GM19372 (cell line): ENCODE results near the gene NEIL1.
"Not testable (repeated sequence)": the region's sequence is repeated elsewhere in the genome, so short reads cannot be mapped to it uniquely, and the experiment has no call there.

Experiments
- ATAC-seq: cut with Tn5 transposase; IDR thresholded peaks from one replicate; pipeline ENCODE4 v1.9.1; 2021; ENCODE audit warnings: mild to moderate bottlenecking, low read depth, moderate library complexity; ENCODE audit not compliant: unreplicated experiment

Gene NEIL1

DNA sequence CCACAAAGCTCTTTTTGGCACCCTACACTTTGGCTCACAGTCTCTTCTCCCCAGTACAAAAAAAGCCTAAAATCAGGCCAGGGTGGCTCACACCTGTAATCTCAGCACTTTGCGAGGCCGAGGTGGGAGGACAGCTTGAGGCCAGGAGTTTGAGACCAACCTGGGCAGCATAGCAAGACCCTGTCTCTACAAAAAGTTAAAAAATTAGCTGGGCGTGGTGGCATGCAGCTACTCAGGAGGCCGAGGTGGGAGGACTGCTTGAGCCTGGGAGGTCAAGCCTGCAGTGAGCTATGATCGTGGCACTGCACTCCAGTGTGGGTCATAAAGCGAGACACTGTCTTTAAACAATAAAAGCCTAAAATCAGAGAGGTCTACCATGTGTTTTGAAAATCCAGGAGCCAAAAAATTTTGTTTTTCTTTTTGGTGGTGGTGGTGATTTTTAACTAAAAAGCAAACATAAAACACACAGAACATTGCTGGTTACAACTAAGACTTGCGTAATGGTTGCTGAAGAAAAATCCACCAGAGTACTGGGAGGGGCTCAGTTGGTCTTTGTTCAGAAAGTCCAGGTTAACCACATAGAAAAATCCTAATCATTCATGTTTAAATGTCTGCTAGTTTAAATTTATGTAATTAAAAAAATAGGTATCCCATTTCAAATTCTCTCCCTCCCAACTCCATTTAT lies 23.2 kb downstream of the NEIL1 start:
- ATAC-seq = no peak

DNA sequence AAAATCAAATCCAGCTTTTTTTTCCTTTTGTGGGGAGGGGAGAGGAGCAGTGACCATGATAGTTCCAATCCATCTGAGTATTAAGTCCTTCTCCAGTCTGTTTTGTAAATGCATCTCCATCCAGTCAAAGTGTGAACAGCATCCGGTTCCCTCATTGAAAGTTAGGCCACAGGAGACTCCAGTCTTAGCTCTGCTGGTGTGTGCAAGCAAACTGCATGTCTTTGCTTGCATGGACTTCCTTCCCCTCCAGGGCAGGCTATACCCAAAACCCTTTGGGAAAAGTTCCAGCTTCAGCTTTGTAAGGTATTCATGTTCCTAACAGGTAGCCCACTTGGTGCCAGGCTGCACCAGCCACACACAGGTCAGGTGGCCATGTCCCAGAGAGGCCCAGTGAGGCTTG lies 24.6 kb downstream of the NEIL1 start:
- ATAC-seq = no peak

GRCh38 chr15:75371901-75372688 lies 25.3 kb downstream of the NEIL1 start:
- no peak for ATAC-seq

DNA sequence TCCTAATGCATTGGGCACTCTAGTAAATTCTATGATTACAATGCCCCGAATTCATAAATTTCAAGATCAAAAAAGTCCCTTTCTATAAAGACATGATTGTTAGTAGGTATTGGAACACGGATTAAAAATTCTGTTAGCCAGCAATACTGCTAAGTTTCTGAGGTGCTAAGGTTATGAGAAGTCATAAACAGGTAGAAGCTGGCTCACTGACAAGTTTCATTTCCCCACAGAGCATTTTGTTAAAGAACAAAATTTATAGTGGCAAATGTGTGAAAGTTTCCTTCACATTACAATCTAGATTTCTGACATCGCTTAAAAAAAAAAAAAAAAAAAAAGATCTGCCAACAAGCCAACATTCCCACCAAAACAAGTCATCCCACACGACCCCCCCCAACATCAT lies 33.9 kb downstream of the NEIL1 start:
- ATAC-seq = no peak

DNA sequence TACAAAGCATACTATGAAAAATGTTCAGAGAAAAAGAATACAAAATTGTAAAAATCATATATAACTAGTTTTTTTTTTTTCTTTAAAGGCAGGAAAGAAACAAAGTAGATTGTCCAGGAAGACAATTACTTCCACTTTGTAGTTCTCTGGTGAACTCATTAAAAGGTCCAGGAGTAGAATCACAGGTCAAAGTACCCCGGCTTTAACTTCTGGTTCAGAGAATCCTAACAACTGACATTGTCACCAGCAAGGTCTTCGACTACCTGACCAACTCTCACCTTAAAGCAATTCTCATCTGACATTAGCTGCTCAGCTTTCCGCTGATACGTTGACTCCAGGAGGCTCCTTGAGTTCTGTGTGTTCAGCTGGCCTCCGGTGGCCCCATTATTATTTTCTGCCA lies 37.1 kb downstream of the NEIL1 start:
- not testable (repeated sequence) for ATAC-seq

DNA sequence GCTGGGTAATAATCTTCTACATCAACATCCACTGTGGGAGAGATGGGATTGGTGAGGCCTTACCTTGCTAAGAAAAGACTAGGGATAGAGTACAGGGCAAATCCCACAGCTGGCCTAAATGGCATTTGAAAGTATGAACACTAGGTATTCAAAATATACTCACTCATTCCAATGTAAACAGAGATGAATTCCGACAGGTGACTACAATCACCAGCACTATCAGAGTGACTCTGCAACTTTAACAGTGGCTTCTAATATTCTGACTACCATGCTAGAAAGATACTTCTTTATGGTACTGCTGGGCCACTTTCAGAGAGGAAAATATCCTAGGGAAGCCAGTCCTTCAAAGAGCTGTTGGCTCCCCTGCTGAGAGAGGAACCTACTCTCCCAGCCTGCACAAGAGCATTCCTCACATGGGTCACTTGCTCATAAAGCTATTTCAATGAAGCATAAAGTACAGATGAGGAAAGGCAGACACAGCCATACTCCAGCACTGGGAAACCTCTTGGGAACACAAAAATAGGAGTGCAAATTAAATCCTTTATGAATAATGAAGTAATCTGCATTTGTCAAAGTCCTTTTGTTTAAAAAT lies 43.0 kb downstream of the NEIL1 start:
- ATAC-seq = no peak

- no peak for ATAC-seq
These were observed 50.7 kb downstream of the NEIL1 start for GRCh38 chr15:75397494-75397893.

- no peak for ATAC-seq
These were observed 57.1 kb downstream of the NEIL1 start for GRCh38 chr15:75403892-75404291.
